Tibial nerve (tissue), 4 donors: ENCODE data around the gene PPP2R2D.

Source experiments
- EP300 ChIP-seq, 2 donors: sonication (generic); formaldehyde crosslinking; IDR thresholded peaks; one replicate each; pipeline ENCODE4 v1.6.1; 2017; ENCODE audit warnings: antibody characterized with exemption in 2 of 2, mild to moderate bottlenecking in 1 of 2
- POLR2A ChIP-seq, 2 donors: fragments of 450-650 bp; IDR thresholded peaks; one replicate each; pipeline ENCODE4 v1.6.1; 2017; ENCODE audit warnings: antibody characterized with exemption in 2 of 2, mild to moderate bottlenecking in 2 of 2, moderate library complexity in 2 of 2
- TF ChIP-seq, protein P1 (sequence below), 5 experiments: fragments of 200-600 bp in 3 of 5; fragments of 450-650 bp in 2 of 5; sonication (generic) in 3 of 5; IDR thresholded peaks; one replicate each; pipeline ENCODE4 v1.5.1; 2016 to 2019; ENCODE audit warnings: antibody characterized with exemption in 5 of 5, mild to moderate bottlenecking in 3 of 5, moderate library complexity in 2 of 5

GRCh38 chr10:131869344-131869743 lies 31.5 kb upstream of the PPP2R2D start:
- TF ChIP-seq, protein P1, sequence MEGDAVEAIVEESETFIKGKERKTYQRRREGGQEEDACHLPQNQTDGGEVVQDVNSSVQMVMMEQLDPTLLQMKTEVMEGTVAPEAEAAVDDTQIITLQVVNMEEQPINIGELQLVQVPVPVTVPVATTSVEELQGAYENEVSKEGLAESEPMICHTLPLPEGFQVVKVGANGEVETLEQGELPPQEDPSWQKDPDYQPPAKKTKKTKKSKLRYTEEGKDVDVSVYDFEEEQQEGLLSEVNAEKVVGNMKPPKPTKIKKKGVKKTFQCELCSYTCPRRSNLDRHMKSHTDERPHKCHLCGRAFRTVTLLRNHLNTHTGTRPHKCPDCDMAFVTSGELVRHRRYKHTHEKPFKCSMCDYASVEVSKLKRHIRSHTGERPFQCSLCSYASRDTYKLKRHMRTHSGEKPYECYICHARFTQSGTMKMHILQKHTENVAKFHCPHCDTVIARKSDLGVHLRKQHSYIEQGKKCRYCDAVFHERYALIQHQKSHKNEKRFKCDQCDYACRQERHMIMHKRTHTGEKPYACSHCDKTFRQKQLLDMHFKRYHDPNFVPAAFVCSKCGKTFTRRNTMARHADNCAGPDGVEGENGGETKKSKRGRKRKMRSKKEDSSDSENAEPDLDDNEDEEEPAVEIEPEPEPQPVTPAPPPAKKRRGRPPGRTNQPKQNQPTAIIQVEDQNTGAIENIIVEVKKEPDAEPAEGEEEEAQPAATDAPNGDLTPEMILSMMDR (IDR thresholded peaks at IDR 0.05): no peak
- TF ChIP-seq POLR2A (IDR thresholded peaks at IDR 0.05) (no peak), EP300 (IDR thresholded peaks at IDR 0.05) (no peak)
